ENCODE measurements around the gene KRT82. TPM values are rescaled to one million over a fixed set of nuclear protein-coding genes. Genes with fewer than 3 reads are reported as not detected.

The KRT82 gene
- total and polyA plus RNA-seq, 8 donors, result not detected

DNA sequence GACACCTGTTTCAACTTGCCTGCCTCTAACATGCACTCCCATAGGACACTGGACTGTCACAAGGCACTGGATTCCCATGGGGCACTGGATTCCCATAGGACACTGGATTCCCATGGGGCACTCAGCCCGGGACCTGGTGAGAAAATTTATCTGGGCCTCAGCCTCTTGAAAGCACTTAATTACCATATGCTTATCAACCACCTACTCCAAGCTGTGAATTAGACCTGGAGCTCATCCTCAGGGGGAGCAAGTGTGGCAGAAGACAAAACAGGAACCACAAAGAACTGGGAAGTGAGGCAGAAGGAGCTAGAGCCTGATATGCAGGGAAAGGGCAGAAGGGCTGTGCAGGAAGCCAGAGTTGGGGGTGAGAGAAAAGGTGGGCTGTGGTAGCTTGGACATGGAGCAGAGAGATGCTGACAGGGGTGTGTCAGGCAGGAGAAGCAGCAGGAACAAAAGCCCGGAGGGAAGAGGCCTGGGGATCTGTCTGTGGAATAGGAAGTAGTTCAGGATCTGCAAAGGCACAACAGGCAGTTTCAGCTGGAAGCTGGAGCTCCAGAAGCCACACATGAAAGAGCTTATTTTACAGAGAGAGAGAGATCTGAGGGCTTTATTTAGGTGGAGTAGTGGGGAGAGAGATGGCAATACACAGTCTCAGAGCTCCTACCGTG lies 3.1 kb downstream of the KRT82 start:
- 68 to 69% methylated on average over 3 of the region's 3 CpGs for WGBS, 2 donors
- no peaks in the 10 kb centered on the region for H3K4me1 ChIP-seq
- DNase-seq, result no peak
- H3K27ac ChIP-seq, result no peak overlapping the region
- no peak for FAIRE-seq
- H3K9me3 ChIP-seq, result no peaks in the 10 kb centered on the region
- TF ChIP-seq, protein P1, sequence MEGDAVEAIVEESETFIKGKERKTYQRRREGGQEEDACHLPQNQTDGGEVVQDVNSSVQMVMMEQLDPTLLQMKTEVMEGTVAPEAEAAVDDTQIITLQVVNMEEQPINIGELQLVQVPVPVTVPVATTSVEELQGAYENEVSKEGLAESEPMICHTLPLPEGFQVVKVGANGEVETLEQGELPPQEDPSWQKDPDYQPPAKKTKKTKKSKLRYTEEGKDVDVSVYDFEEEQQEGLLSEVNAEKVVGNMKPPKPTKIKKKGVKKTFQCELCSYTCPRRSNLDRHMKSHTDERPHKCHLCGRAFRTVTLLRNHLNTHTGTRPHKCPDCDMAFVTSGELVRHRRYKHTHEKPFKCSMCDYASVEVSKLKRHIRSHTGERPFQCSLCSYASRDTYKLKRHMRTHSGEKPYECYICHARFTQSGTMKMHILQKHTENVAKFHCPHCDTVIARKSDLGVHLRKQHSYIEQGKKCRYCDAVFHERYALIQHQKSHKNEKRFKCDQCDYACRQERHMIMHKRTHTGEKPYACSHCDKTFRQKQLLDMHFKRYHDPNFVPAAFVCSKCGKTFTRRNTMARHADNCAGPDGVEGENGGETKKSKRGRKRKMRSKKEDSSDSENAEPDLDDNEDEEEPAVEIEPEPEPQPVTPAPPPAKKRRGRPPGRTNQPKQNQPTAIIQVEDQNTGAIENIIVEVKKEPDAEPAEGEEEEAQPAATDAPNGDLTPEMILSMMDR (IDR thresholded peaks at IDR 0.05), result no peak
- H3K36me3 ChIP-seq, result no peaks in the 10 kb centered on the region
- ATAC-seq, result no peak
- no peak overlapping the region for H3K4me3 ChIP-seq
- H3K27me3 ChIP-seq, result no peaks in the 10 kb centered on the region
- intact Hi-C loops (cut with DNase I), result no loop called here

DNA sequence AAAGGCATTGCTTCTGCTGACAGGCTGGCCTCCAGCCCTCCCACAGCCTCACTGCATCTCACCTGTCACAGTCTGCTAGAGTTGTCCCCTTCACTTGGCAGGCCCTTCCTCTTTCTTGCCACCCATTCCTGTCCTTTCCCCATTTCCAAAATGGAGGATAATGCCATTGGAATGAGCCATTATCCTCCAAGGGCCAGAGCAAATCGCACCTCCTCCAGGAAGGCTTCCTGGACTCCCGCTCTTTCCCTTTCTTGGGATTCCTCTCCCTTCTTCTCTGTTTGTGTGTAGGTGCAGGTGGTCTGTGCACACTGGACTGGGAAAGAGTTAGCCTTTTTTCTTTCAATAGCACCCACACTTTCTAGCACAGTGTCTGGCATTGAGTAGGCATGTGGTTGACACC lies 3.8 kb downstream of the KRT82 start:
- no peaks in the 10 kb centered on the region for H3K4me1 ChIP-seq
- TF ChIP-seq, protein P1 (IDR thresholded peaks at IDR 0.05), result no peak
- intact Hi-C loops (cut with DNase I), result no loop called here
- ATAC-seq, result no peak
- H3K27ac ChIP-seq, result no peak overlapping the region
- H3K27me3 ChIP-seq, result no peaks in the 10 kb centered on the region
- no peak for DNase-seq
- no peak for FAIRE-seq
- H3K4me3 ChIP-seq, result no peak overlapping the region
- WGBS, 2 donors, result 93 to 96% methylated on average over 2 of the region's 2 CpGs
- no peaks in the 10 kb centered on the region for H3K9me3 ChIP-seq
- no peaks in the 10 kb centered on the region for H3K36me3 ChIP-seq

DNA sequence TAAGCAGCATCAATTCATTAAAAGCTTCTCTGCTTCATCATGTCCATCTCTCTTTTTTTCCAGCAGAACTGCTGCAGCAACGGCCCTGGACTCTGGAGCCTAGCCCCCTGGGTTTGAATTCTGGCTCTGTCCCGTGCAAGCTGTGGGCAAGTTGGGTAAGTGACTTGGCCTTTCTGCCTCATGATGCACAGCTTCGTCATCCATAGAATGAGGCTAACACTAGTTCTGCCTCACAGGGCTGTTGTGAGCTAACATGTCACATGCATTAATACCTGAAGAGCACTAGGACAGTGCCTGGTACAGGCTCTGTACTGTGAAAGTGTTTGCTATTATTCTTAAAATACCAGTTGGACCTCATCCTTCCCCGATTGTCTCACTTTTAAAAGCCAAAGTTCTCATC lies 4.2 kb downstream of the KRT82 start:
- DNase-seq, result no peak
- WGBS, 2 donors, result 74 to 79% methylated on average over 4 of the region's 4 CpGs
- H3K9me3 ChIP-seq, result no peaks in the 10 kb centered on the region
- no peak overlapping the region for H3K4me3 ChIP-seq
- intact Hi-C loops (cut with DNase I), result no loop called here
- no peaks in the 10 kb centered on the region for H3K27me3 ChIP-seq
- no peaks in the 10 kb centered on the region for H3K4me1 ChIP-seq
- TF ChIP-seq, protein P1 (IDR thresholded peaks at IDR 0.05), result no peak
- H3K36me3 ChIP-seq, result no peaks in the 10 kb centered on the region
- ATAC-seq, result no peak
- FAIRE-seq, result no peak
- no peak overlapping the region for H3K27ac ChIP-seq

DNA sequence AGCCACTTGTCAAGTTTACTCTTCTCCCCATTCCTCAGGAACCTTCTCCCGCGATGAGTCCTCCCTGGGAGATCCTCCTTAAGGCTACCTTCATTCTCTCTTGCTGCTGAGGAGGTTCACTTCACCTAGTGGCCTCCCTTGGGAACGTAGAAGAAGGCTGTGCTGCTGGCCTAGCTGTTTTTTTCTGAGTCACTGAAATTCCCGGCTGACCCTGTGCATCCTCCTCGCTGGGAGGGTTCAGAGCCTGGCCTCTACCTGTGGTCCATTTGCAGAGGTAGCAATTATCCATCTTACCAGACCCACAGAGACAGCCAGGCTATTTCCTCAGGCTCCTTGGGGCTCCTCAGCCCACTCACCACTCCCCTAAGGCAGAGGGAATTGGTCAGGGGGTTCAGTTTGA lies 4.6 kb downstream of the KRT82 start:
- H3K9me3 ChIP-seq, result no peaks in the 10 kb centered on the region
- H3K4me3 ChIP-seq, result no peak overlapping the region
- no peak overlapping the region for H3K27ac ChIP-seq
- no peak for DNase-seq
- H3K4me1 ChIP-seq, result no peaks in the 10 kb centered on the region
- no peak for ATAC-seq
- H3K27me3 ChIP-seq, result no peaks in the 10 kb centered on the region
- TF ChIP-seq, protein P1 (IDR thresholded peaks at IDR 0.05), result no peak
- 84 to 89% methylated on average over 5 of the region's 5 CpGs for WGBS, 2 donors
- FAIRE-seq, result no peak
- no peaks in the 10 kb centered on the region for H3K36me3 ChIP-seq
- intact Hi-C loops (cut with DNase I), result no loop called here

DNA sequence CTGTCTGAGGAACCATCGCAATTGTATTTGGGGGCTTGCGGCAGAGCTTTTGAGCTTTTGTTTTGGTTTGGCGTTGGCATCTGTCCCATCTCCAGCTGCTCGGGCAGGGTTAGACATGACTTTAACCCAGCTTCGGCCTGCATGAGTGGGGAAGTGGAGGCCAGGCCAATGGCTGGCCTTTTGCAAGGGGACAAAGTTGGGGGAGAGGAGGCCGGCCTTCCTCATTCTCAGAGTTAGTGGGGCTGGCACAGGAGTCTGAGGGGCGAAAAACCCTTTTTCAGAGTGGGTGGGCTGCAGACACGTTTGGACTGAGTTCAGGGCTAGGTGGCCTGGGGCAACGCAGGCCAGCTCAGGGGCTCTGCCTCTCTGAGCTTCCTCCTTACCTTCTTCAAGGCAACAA lies 5.2 kb downstream of the KRT82 start:
- Histone ChIP-seq H3K36me3 (no peaks in the 10 kb centered on the region), H3K27ac (no peak overlapping the region), H3K9me3 (no peaks in the 10 kb centered on the region), H3K27me3 (no peaks in the 10 kb centered on the region), H3K4me3 (no peak overlapping the region), H3K4me1 (no peaks in the 10 kb centered on the region)
- 86 to 89% methylated on average over 9 of the region's 9 CpGs for WGBS, 2 donors
- intact Hi-C loops (cut with DNase I), result no loop called here
- DNase-seq (no peak), ATAC-seq (no peak), FAIRE-seq (no peak)
- TF ChIP-seq, protein P1 (IDR thresholded peaks at IDR 0.05), result no peak
